Measurements from ENCODE around the gene PRPH2. TPM values are rescaled to one million over a fixed set of nuclear protein-coding genes. Genes with fewer than 3 reads are reported as not detected.

The PRPH2 gene
- total and polyA plus RNA-seq, 2 donors from 2014 or later, result 0.75 to 1.6 TPM

DNA sequence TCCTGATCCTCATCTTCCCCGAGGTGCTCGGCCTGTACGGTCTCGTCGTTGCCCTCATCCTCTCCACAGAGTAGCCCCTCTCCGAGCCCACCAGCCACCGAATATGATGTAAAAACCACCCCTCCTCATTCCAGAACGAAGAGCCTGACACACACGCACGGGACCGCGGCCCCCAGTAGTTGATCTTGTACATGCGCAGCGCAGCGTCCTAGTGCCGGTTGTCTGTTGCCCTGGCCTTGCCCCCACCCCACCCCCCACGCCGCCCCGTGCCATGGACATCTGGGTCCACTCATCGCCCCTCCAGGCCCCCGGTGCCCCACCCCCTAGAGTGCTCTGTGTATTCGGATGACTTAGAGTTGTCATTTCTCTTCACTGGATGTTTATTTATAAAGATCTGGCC, 5.2 kb upstream of the PRPH2 start:
- peak in 1 of 5 donors; percentile 80 for DNase-seq
- Histone ChIP-seq H3K36me3 (ENCODE audit: control insufficient read depth in 2 of 3, insufficient read depth in 3 of 3, low read length in 3 of 3) (no peaks in the 10 kb centered on the region), H3K4me1 (ENCODE audit: control insufficient read depth in 2 of 3, insufficient read depth in 2 of 3, low read depth in 1 of 3, low read length in 3 of 3) (peaks cover 0 to 2% (median 0%) of the 10 kb centered on the region in 3 donors), H3K27ac (ENCODE audit: low read depth in 2 of 2, low read length in 2 of 2) (peak overlapping the region; percentile 44 to 71), H3K9ac (ENCODE audit: low read length in 3 of 3) (peak overlapping the region in 1 of 3 donors; percentile 67), H3K27me3 (ENCODE audit: control insufficient read depth, insufficient read depth, low read length) (no peaks in the 10 kb centered on the region), H3K9me3 (ENCODE audit: control insufficient read depth in 2 of 3, insufficient read depth in 1 of 3, low read length in 3 of 3) (no peaks in the 10 kb centered on the region), H3K4me3 (ENCODE audit: low read length in 3 of 3) (peak overlapping the region in 2 of 3 donors; percentile 68 to 80)
- no peak for FAIRE-seq
- TF ChIP-seq, protein P1, sequence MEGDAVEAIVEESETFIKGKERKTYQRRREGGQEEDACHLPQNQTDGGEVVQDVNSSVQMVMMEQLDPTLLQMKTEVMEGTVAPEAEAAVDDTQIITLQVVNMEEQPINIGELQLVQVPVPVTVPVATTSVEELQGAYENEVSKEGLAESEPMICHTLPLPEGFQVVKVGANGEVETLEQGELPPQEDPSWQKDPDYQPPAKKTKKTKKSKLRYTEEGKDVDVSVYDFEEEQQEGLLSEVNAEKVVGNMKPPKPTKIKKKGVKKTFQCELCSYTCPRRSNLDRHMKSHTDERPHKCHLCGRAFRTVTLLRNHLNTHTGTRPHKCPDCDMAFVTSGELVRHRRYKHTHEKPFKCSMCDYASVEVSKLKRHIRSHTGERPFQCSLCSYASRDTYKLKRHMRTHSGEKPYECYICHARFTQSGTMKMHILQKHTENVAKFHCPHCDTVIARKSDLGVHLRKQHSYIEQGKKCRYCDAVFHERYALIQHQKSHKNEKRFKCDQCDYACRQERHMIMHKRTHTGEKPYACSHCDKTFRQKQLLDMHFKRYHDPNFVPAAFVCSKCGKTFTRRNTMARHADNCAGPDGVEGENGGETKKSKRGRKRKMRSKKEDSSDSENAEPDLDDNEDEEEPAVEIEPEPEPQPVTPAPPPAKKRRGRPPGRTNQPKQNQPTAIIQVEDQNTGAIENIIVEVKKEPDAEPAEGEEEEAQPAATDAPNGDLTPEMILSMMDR (IDR thresholded peaks at IDR 0.05; ENCODE audit: borderline replicate concordance, extremely low read depth, insufficient read depth), result no peak
- intact Hi-C loops (cut with DNase I), result loop anchor here (10.0 kb wide), 1 partner anchor 63 kb away; no protein-coding TSS in a partner anchor

- Histone ChIP-seq H3K9ac (ENCODE audit: low read length in 3 of 3) (peak overlapping the region; percentile 67 to 93 (median 81)), H3K27ac (ENCODE audit: low read depth in 2 of 2, low read length in 2 of 2) (peak overlapping the region; percentile 44 to 71), H3K9me3 (ENCODE audit: control insufficient read depth in 2 of 3, insufficient read depth in 1 of 3, low read length in 3 of 3) (no peaks in the 10 kb centered on the region), H3K27me3 (ENCODE audit: control insufficient read depth, insufficient read depth, low read length) (no peaks in the 10 kb centered on the region), H3K4me1 (ENCODE audit: control insufficient read depth in 2 of 3, insufficient read depth in 2 of 3, low read depth in 1 of 3, low read length in 3 of 3) (peaks cover 0 to 2% (median 0%) of the 10 kb centered on the region in 3 donors), H3K36me3 (ENCODE audit: control insufficient read depth in 2 of 3, insufficient read depth in 3 of 3, low read length in 3 of 3) (no peaks in the 10 kb centered on the region), H3K4me3 (ENCODE audit: low read length in 3 of 3) (peak overlapping the region; percentile 68 to 96 (median 80))
- DNase-seq, result peak; percentile 61 to 83 (median 74)
- TF ChIP-seq, protein P1 (IDR thresholded peaks at IDR 0.05; ENCODE audit: borderline replicate concordance, extremely low read depth, insufficient read depth), result no peak
- FAIRE-seq, result no peak
- intact Hi-C loops (cut with DNase I), result loop anchor here (10.0 kb wide), 1 partner anchor 62 kb away; no protein-coding TSS in a partner anchor
These were observed 4.8 kb upstream of the PRPH2 start for GRCh38 chr6:42727087-42727611.

GRCh38 chr6:42726485-42727086, 4.2 kb upstream of the PRPH2 start:
- DNase-seq, result peak; percentile 71 to 94 (median 80)
- Histone ChIP-seq H3K36me3 (ENCODE audit: control insufficient read depth in 2 of 3, insufficient read depth in 3 of 3, low read length in 3 of 3) (no peaks in the 10 kb centered on the region), H3K27me3 (ENCODE audit: control insufficient read depth, insufficient read depth, low read length) (no peaks in the 10 kb centered on the region), H3K9ac (ENCODE audit: low read length in 3 of 3) (peak overlapping the region; percentile 67 to 93 (median 81)), H3K4me1 (ENCODE audit: control insufficient read depth in 2 of 3, insufficient read depth in 2 of 3, low read depth in 1 of 3, low read length in 3 of 3) (peaks cover 0 to 2% (median 0%) of the 10 kb centered on the region in 3 donors), H3K27ac (ENCODE audit: low read depth in 2 of 2, low read length in 2 of 2) (peak overlapping the region; percentile 44 to 71), H3K4me3 (ENCODE audit: low read length in 3 of 3) (peak overlapping the region; percentile 68 to 96 (median 80)), H3K9me3 (ENCODE audit: control insufficient read depth in 2 of 3, insufficient read depth in 1 of 3, low read length in 3 of 3) (no peaks in the 10 kb centered on the region)
- intact Hi-C loops (cut with DNase I), result loop anchor here (10.0 kb wide), 1 partner anchor 62 kb away; no protein-coding TSS in a partner anchor
- TF ChIP-seq, protein P1 (IDR thresholded peaks at IDR 0.05; ENCODE audit: borderline replicate concordance, extremely low read depth, insufficient read depth), result peak; percentile 93
- FAIRE-seq, result peak; percentile 76

All from kidney (tissue), 14 donors.